Mesenchymal stem cell (in vitro differentiated cells and primary cell): Measurements from ENCODE around the gene ZHX3.

Source experiments
- DNase-seq: peaks from one replicate; pipeline ENCODE4 v3.0.0-alpha.2; 2013
- H2AFZ ChIP-seq: one replicate; pipeline ENCODE4 v1.6.1; 2013; ENCODE audit warnings: low read depth, mild to moderate bottlenecking, control low read depth, inconsistent platforms, low read length, moderate library complexity
- H2AK5ac ChIP-seq: 2 replicates; pipeline ENCODE4 v1.6.1; 2013; ENCODE audit warnings: low read length, moderate library complexity, mild to moderate bottlenecking, inconsistent platforms; ENCODE audit not compliant: severe bottlenecking
- H2BK120ac ChIP-seq: one replicate; pipeline ENCODE4 v1.6.1; 2013; ENCODE audit warnings: low read depth, mild to moderate bottlenecking, inconsistent platforms, low read length, moderate library complexity
- H2BK12ac ChIP-seq, 2 experiments: one replicate each; pipeline ENCODE4 v1.6.1; 2013; ENCODE audit warnings: inconsistent platforms in 2 of 2, low read length in 2 of 2, mild to moderate bottlenecking in 2 of 2, moderate library complexity in 2 of 2, control low read depth in 1 of 2
- H2BK15ac ChIP-seq: one replicate; pipeline ENCODE4 v1.6.1; 2013; ENCODE audit warnings: mild to moderate bottlenecking, low read depth, inconsistent platforms; ENCODE audit not compliant: poor library complexity, severe bottlenecking
- H2BK5ac ChIP-seq: 2 replicates; pipeline ENCODE4 v1.6.1; 2013; ENCODE audit warnings: low read depth, mild to moderate bottlenecking, low read length, control low read depth, inconsistent platforms; ENCODE audit not compliant: poor library complexity, severe bottlenecking
- H3K14ac ChIP-seq, 2 experiments: one replicate each; pipeline ENCODE4 v1.6.1; 2013; ENCODE audit warnings: inconsistent platforms in 2 of 2, low read length in 2 of 2, control low read depth in 1 of 2, mild to moderate bottlenecking in 1 of 2, moderate library complexity in 1 of 2
- H3K18ac ChIP-seq, 2 experiments: one replicate each; pipeline ENCODE4 v1.6.1; 2013; ENCODE audit warnings: inconsistent platforms in 2 of 2, low read length in 2 of 2, control low read depth in 1 of 2, low read depth in 1 of 2, mild to moderate bottlenecking in 1 of 2
- H3K23ac ChIP-seq, 2 experiments: one replicate each; pipeline ENCODE4 v1.6.1; 2013; ENCODE audit warnings: inconsistent platforms in 2 of 2, low read length in 2 of 2, mild to moderate bottlenecking in 2 of 2, moderate library complexity in 2 of 2, control low read depth in 1 of 2
- H3K27ac ChIP-seq: 2 replicates; pipeline ENCODE4 v1.5.1; 2013; ENCODE audit warnings: mild to moderate bottlenecking, moderate library complexity, low read length, control low read depth, inconsistent platforms; ENCODE audit not compliant: poor library complexity, severe bottlenecking
- H3K27me3 ChIP-seq, 2 experiments: 2 replicates each; pipeline versions ENCODE4 v1.6.1 to v1.7.0; 2013; ENCODE audit warnings: low read length in 2 of 2, mild to moderate bottlenecking in 2 of 2, moderate library complexity in 2 of 2, control low read depth in 1 of 2, inconsistent platforms in 1 of 2; ENCODE audit not compliant: control insufficient read depth in 1 of 2, insufficient read depth in 1 of 2
- H3K36me3 ChIP-seq, 2 experiments: 2 replicates each; pipeline versions ENCODE4 v1.6.1 to v1.7.0; 2013; ENCODE audit warnings: low read length in 2 of 2, control low read depth in 1 of 2, inconsistent platforms in 1 of 2, low read depth in 1 of 2, mild to moderate bottlenecking in 1 of 2; ENCODE audit not compliant: insufficient read depth in 2 of 2, control insufficient read depth in 1 of 2
- H3K4ac ChIP-seq, 2 experiments: one replicate each; pipeline ENCODE4 v1.6.1; 2013; ENCODE audit warnings: inconsistent platforms in 2 of 2, low read length in 2 of 2, mild to moderate bottlenecking in 2 of 2, moderate library complexity in 2 of 2, control low read depth in 1 of 2, low read depth in 1 of 2
- H3K4me1 ChIP-seq: 2 replicates; pipeline ENCODE4 v1.6.1; 2013; ENCODE audit warnings: low read depth, low read length, control low read depth; ENCODE audit not compliant: control insufficient read depth, insufficient read depth
- H3K4me2 ChIP-seq: 2 replicates; pipeline ENCODE4 v1.6.1; 2013; ENCODE audit warnings: low read length, mild to moderate bottlenecking, inconsistent platforms; ENCODE audit not compliant: poor library complexity, severe bottlenecking
- H3K4me3 ChIP-seq, 2 experiments: 2 replicates each; pipeline versions ENCODE4 v1.5.1 to v1.7.0; 2013; ENCODE audit warnings: low read length in 2 of 2, mild to moderate bottlenecking in 2 of 2, control low read depth in 1 of 2, low read depth in 1 of 2; ENCODE audit not compliant: insufficient read depth in 1 of 2
- H3K79me1 ChIP-seq: replicated peaks from 2 replicates; pipeline ENCODE4 v1.6.1; 2013; ENCODE audit warnings: mild to moderate bottlenecking, control low read depth, low read length, inconsistent platforms; ENCODE audit not compliant: poor library complexity, severe bottlenecking
- H3K9ac ChIP-seq: 2 replicates; pipeline ENCODE4 v1.7.0; 2013; ENCODE audit warnings: mild to moderate bottlenecking, low read length, moderate library complexity
- H3K9me3 ChIP-seq: 2 replicates; pipeline ENCODE4 v1.7.0; 2013; ENCODE audit warnings: mild to moderate bottlenecking, low read length; ENCODE audit not compliant: control insufficient read depth
- H4K8ac ChIP-seq: one replicate; pipeline ENCODE4 v1.6.1; 2013; ENCODE audit warnings: inconsistent platforms, mild to moderate bottlenecking, low read length, moderate library complexity
- H4K91ac ChIP-seq: one replicate; pipeline ENCODE4 v1.6.1; 2013; ENCODE audit warnings: mild to moderate bottlenecking, low read length, inconsistent platforms
- WGBS: methylation state at CpG from one replicate; pipeline ENCODE4 v1.1.7; 2013; ENCODE audit warnings: mixed read lengths; 5-methylcytosine and 5-hydroxymethylcytosine counted together

The ZHX3 gene

GRCh38 chr20:41155261-41155660 lies 162.3 kb downstream of the ZHX3 start:
- Histone ChIP-seq H3K27ac (no peak overlapping the region), H3K23ac (no peak overlapping the region), H3K79me1 (peaks cover 38% of the 10 kb centered on the region), H3K4me2 (no peak overlapping the region), H3K4me1 (peaks cover 27% of the 10 kb centered on the region), H2BK12ac (no peak overlapping the region), H2BK120ac (no peak overlapping the region), H3K9ac (no peak overlapping the region), H2BK5ac (no peak overlapping the region), H2BK15ac (no peak overlapping the region), H3K14ac (no peak overlapping the region), H4K91ac (no peak overlapping the region), H2AFZ (no peak overlapping the region), H3K4ac (no peak overlapping the region), H3K18ac (no peak overlapping the region), H3K27me3 (no peaks in the 10 kb centered on the region), H2AK5ac (no peak overlapping the region), H4K8ac (no peak overlapping the region), H3K9me3 (no peaks in the 10 kb centered on the region), H3K36me3 (peaks cover 10 to 25% of the 10 kb centered on the region in 2 experiments), H3K4me3 (no peak overlapping the region)
- WGBS, result 94% methylated on average over 7 of the region's 7 CpGs
- DNase-seq, result no peak

GRCh38 chr20:41154436-41155176 lies 162.9 kb downstream of the ZHX3 start:
- no peak overlapping the region for H2AK5ac ChIP-seq
- H3K27me3 ChIP-seq, result no peaks in the 10 kb centered on the region
- no peak overlapping the region for H2BK15ac ChIP-seq
- H3K4me1 ChIP-seq, result peaks cover 31% of the 10 kb centered on the region
- H2BK5ac ChIP-seq, result no peak overlapping the region
- no peak overlapping the region for H4K8ac ChIP-seq
- 96% methylated on average over 8 of the region's 8 CpGs for WGBS
- H3K36me3 ChIP-seq, result peaks cover 3 to 18% of the 10 kb centered on the region in 2 experiments
- H2BK12ac ChIP-seq, result no peak overlapping the region
- H3K9ac ChIP-seq, result no peak overlapping the region
- H3K23ac ChIP-seq, result no peak overlapping the region
- H3K27ac ChIP-seq, result no peak overlapping the region
- no peak overlapping the region for H3K14ac ChIP-seq
- H3K4me2 ChIP-seq, result no peak overlapping the region
- H3K9me3 ChIP-seq, result no peaks in the 10 kb centered on the region
- no peak for DNase-seq
- no peak overlapping the region for H4K91ac ChIP-seq
- no peak overlapping the region for H2BK120ac ChIP-seq
- H3K79me1 ChIP-seq, result peaks cover 35% of the 10 kb centered on the region
- H3K4me3 ChIP-seq, result no peak overlapping the region
- no peak overlapping the region for H2AFZ ChIP-seq
- H3K18ac ChIP-seq, result no peak overlapping the region
- H3K4ac ChIP-seq, result no peak overlapping the region

- Histone ChIP-seq H3K27ac (no peak overlapping the region), H3K4me1 (peaks cover 30% of the 10 kb centered on the region), H2BK12ac (peak overlapping the region in 1 of 2 experiments; percentile 32), H3K23ac (no peak overlapping the region), H2BK5ac (no peak overlapping the region), H2BK120ac (no peak overlapping the region), H4K8ac (no peak overlapping the region), H3K79me1 (peaks cover 25% of the 10 kb centered on the region), H3K14ac (no peak overlapping the region), H3K18ac (no peak overlapping the region), H2AFZ (no peak overlapping the region), H3K36me3 (peaks cover 0 to 16% of the 10 kb centered on the region in 2 experiments), H3K4me2 (no peak overlapping the region), H3K4ac (no peak overlapping the region), H3K4me3 (no peak overlapping the region), H3K9me3 (no peaks in the 10 kb centered on the region), H2BK15ac (no peak overlapping the region), H2AK5ac (no peak overlapping the region), H3K27me3 (no peaks in the 10 kb centered on the region), H4K91ac (no peak overlapping the region), H3K9ac (no peak overlapping the region)
- 92% methylated on average over 5 of the region's 5 CpGs for WGBS
- no peak for DNase-seq
These were observed 165.3 kb downstream of the ZHX3 start for GRCh38 chr20:41152108-41152757.

GRCh38 chr20:41151134-41151869 lies 166.2 kb downstream of the ZHX3 start:
- Histone ChIP-seq H3K4me1 (peaks cover 26% of the 10 kb centered on the region), H2BK15ac (no peak overlapping the region), H3K27ac (no peak overlapping the region), H3K79me1 (peaks cover 25% of the 10 kb centered on the region), H3K23ac (no peak overlapping the region), H3K4ac (no peak overlapping the region), H3K4me2 (no peak overlapping the region), H3K4me3 (no peak overlapping the region), H2AFZ (no peak overlapping the region), H4K91ac (no peak overlapping the region), H4K8ac (no peak overlapping the region), H3K18ac (no peak overlapping the region), H3K36me3 (peaks cover 0 to 14% of the 10 kb centered on the region in 2 experiments), H2BK12ac (no peak overlapping the region), H3K9me3 (no peaks in the 10 kb centered on the region), H2BK120ac (no peak overlapping the region), H3K9ac (no peak overlapping the region), H2AK5ac (no peak overlapping the region), H2BK5ac (no peak overlapping the region), H3K27me3 (no peaks in the 10 kb centered on the region), H3K14ac (no peak overlapping the region)
- no peak for DNase-seq
- WGBS, result 93% methylated on average over 4 of the region's 5 CpGs
